ENCODE data around the gene DLX1.
"Not testable (repeated sequence)": the region's sequence is repeated elsewhere in the genome, so short reads cannot be mapped to it uniquely, and the experiment has no call there.

Gene DLX1

DNA sequence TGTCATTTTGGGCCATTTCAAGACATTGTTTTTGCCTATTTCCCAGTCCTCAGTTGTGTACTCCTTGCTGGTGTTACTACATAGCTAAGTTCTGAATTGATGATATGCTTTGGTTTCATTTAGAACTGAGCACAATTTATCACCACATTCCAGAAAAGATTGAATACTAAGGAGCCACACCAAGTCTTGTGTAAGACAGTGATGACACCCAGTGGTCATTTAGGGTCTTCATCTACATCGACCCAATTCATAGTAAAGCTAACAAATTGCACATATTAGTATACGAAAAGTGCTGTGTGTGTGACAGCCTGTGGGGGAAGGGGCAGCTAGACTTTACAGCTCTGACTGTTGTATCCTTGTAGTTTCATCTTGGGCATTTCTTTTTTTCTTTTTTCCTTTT lies 28.3 kb downstream of the DLX1 start:
- no peak overlapping the region for H3K4me3 ChIP-seq (ENCODE audit: low read depth, low read length)
- TF ChIP-seq CTCF (IDR thresholded peaks at IDR 0.05; ENCODE audit: borderline replicate concordance, insufficient read depth, low read depth, low read length) = peak; percentile 29; the same call in 1 of the 2 replicates

DNA sequence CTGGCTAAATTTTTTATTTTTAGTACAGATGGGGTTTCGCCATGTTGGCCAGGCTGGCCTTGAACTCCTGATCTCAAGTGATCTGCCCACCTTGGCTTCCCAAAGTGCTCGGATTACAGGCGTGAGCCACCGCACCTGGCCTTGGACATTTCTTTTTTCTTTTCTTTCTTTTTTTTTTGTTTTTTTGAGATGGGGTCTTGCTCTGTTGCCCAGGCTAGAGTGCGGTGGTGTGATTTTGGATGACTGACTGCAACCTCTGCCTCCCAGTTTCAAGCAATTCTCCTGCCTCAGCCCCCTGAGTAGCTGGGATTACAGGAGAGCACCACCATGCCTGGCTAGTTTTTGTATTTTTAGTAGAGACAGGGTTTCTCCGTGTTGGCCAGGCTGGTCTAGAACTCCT lies 28.9 kb downstream of the DLX1 start:
- not testable (repeated sequence) for H3K4me3 ChIP-seq (ENCODE audit: low read depth, low read length)

GRCh38 chr2:172114579-172114978 lies 29.3 kb downstream of the DLX1 start:
- H3K4me3 ChIP-seq (ENCODE audit: low read depth, low read length) = no peak overlapping the region
- no peak for TF ChIP-seq CTCF (IDR thresholded peaks at IDR 0.05; ENCODE audit: borderline replicate concordance, insufficient read depth, low read depth, low read length)

DNA sequence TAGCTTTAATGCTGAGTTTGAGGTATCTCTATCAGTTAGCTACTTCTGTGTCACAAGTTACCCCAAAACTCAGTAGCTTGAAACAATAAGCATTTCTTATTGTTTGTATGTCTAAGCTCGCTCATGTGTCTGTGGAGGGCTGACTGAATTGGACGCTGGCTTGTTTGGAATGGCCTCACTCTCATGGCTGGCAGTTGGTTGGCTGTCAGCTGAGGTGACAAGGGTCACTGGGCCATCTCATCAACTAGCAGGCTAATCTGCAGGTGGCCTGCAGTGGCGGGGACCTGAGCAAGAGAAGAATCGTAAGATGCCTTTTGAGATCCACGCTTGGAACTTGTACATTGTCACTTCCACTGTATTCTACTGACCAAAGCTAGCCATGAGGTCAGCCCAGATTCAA lies 30.8 kb downstream of the DLX1 start:
- TF ChIP-seq CTCF (IDR thresholded peaks at IDR 0.05; ENCODE audit: borderline replicate concordance, insufficient read depth, low read depth, low read length) = no peak
- no peak overlapping the region for H3K4me3 ChIP-seq (ENCODE audit: low read depth, low read length)

- no peak for TF ChIP-seq CTCF (IDR thresholded peaks at IDR 0.05; ENCODE audit: borderline replicate concordance, insufficient read depth, low read depth, low read length)
- no peak overlapping the region for H3K4me3 ChIP-seq (ENCODE audit: low read depth, low read length)
Measured at GRCh38 chr2:172119089-172119488, 33.8 kb downstream of the DLX1 start.

- no peak overlapping the region for H3K4me3 ChIP-seq (ENCODE audit: low read depth, low read length)
Measured at GRCh38 chr2:172120118-172120517, 34.8 kb downstream of the DLX1 start.

DNA sequence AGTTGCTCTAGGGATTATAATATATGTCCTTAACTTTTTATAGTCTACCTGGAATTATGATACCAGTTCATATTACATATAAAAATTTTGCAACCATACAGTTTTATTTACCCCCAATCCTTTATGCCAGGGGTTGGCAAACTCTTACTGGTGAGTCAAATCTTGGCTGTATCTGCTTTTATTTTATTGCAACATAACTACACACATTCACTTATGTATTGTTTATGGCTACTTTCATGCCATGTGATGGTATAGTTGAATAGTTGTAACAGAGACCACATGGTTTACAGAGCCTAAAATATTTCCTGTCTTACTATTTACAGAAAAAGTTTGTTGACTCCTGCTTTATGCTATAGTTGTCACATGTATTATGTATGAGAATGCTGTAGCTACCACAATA lies 43.2 kb downstream of the DLX1 start:
- TF ChIP-seq CTCF (IDR thresholded peaks at IDR 0.05; ENCODE audit: borderline replicate concordance, insufficient read depth, low read depth, low read length) = no peak

More at GRCh38 chr2:172120118-172120517, 34.8 kb downstream of the DLX1 start:
- no peak for TF ChIP-seq CTCF (IDR thresholded peaks at IDR 0.05; ENCODE audit: borderline replicate concordance, insufficient read depth, low read depth, low read length)

GRCh38 chr2:172129404-172129803 lies 44.1 kb downstream of the DLX1 start:
- H3K4me3 ChIP-seq (ENCODE audit: low read depth, low read length) = no peak overlapping the region
- no peak for TF ChIP-seq CTCF (IDR thresholded peaks at IDR 0.05; ENCODE audit: borderline replicate concordance, insufficient read depth, low read depth, low read length)

More for the DNA sequence above, 43.2 kb downstream of the DLX1 start:
- H3K4me3 ChIP-seq (ENCODE audit: low read depth, low read length) = no peak overlapping the region
